GM12878 (cell line): ENCODE data around the gene PROC. TPM values are rescaled to one million over a fixed set of nuclear protein-coding genes. Genes with fewer than 3 reads are reported as not detected.

Experiments used
- ATAC-seq: fragments of 200-7000 bp; cut with Tn5 transposase; 3 replicates; pipeline ENCODE4 v1.9.1; 2020; ENCODE audit warnings: mild to moderate bottlenecking, moderate library complexity
- BruUV-seq: library from RNA; stranded (reverse); fragments of 400-500 nt; replicated peaks from 2 replicates; lab custom pipeline; 2021; lab: Mats Ljungman, UMichigan
- CTCF ChIA-PET: fragments of 300-600 bp; sonication (Branson Sonifier 250); formaldehyde crosslinking; extraction: SDS; loops from one replicate; lab custom pipeline; 2021; ENCODE audit warnings: inconsistent platforms; lab: Yijun Ruan, JAX
- POLR2A ChIA-PET: fragments of 350-600 bp; formaldehyde crosslinking; extraction: SDS; loops from one replicate; lab custom pipeline; 2021; ENCODE audit warnings: inconsistent platforms; lab: Charles Lee
- RAD21 ChIA-PET: fragments of 300-600 bp; sonication (Branson Sonifier 250); formaldehyde crosslinking; loops from one replicate; lab custom pipeline; 2023; ENCODE audit warnings: antibody characterized with exemption; ENCODE audit not compliant: unreplicated experiment; lab: Charles Lee
- SMC1A ChIA-PET: fragments of 300-600 bp; sonication (Branson Sonifier 250); formaldehyde crosslinking; loops from one replicate; lab custom pipeline; 2023; ENCODE audit not compliant: unreplicated experiment, uncharacterized antibody; lab: Charles Lee
- DNase-seq: peaks from one replicate; pipeline ENCODE4 v3.0.0-alpha.2; 2011; ENCODE audit warnings: low read depth, low spot score
- FAIRE-seq: peaks from 3 replicates; lab custom pipeline; 2011; peaks lifted over from hg19 to GRCh38; lab: Jason Lieb, UNC
- H2AFZ ChIP-seq: 2 replicates; pipeline ENCODE4 v1.6.0; 2011; ENCODE audit warnings: low read depth, low read length, control low read depth; ENCODE audit not compliant: control insufficient read depth
- H3K27ac ChIP-seq: 2 replicates; pipeline ENCODE4 v1.5.1; 2011; ENCODE audit warnings: control low read depth; ENCODE audit not compliant: control insufficient read depth, insufficient read depth
- H3K27me3 ChIP-seq, 2 experiments: replicated peaks in 1 of 2; 2 replicates each; pipeline versions ENCODE4 v1.6.0 to v1.6.1; 2011; ENCODE audit warnings: low read length in 1 of 2; ENCODE audit not compliant: control insufficient read depth in 2 of 2, insufficient read depth in 2 of 2
- H3K36me3 ChIP-seq, 2 experiments: 2 replicates each; pipeline ENCODE4 v1.5.1; 2011; ENCODE audit warnings: low read length in 1 of 2; ENCODE audit not compliant: control insufficient read depth in 2 of 2, insufficient read depth in 2 of 2
- H3K4me1 ChIP-seq: 2 replicates; pipeline ENCODE4 v1.6.1; 2011; ENCODE audit warnings: mild to moderate bottlenecking, low read length, moderate library complexity, mixed read lengths; ENCODE audit not compliant: control insufficient read depth, insufficient read depth
- H3K4me2 ChIP-seq: 2 replicates; pipeline ENCODE4 v1.6.0; 2011; ENCODE audit warnings: control low read depth; ENCODE audit not compliant: control insufficient read depth, insufficient read depth
- H3K4me3 ChIP-seq: fragments of 200-600 bp; sonication (generic); 2 replicates; pipeline ENCODE4 v1.5.1; 2016
- H3K79me2 ChIP-seq: 2 replicates; pipeline ENCODE4 v1.6.0; 2011; ENCODE audit warnings: low read length; ENCODE audit not compliant: control insufficient read depth, insufficient read depth
- H3K9ac ChIP-seq: 2 replicates; pipeline ENCODE4 v1.8.0; 2011; ENCODE audit warnings: low read length, control low read depth, mixed read lengths; ENCODE audit not compliant: control insufficient read depth, insufficient read depth
- H3K9me3 ChIP-seq: replicated peaks from 3 replicates; pipeline ENCODE4 v1.5.1; 2011; ENCODE audit warnings: mild to moderate bottlenecking, low read length; ENCODE audit not compliant: control insufficient read depth, insufficient read depth
- H4K20me1 ChIP-seq: 2 replicates; pipeline ENCODE4 v1.6.0; 2011; ENCODE audit not compliant: control insufficient read depth, insufficient read depth
- CHD1 ChIP-seq: IDR thresholded peaks from 2 replicates; pipeline ENCODE4 v1.6.1; 2012; ENCODE audit warnings: low read depth, low read length, improper control_type of control experiment
- DPF2 ChIP-seq: fragments of 450-650 bp; IDR thresholded peaks from 2 replicates; pipeline ENCODE4 v1.6.1; 2017; ENCODE audit warnings: mild to moderate bottlenecking
- ETV6 ChIP-seq, 2 experiments: fragments of 450-650 bp in 1 of 2; IDR thresholded peaks in 1 of 2; conservative IDR thresholded peaks in 1 of 2; 2 replicates each; pipeline ENCODE4 v1.6.1; 2014; ENCODE audit warnings: antibody characterized with exemption in 1 of 2, borderline replicate concordance in 1 of 2, low read depth in 1 of 2, mild to moderate bottlenecking in 1 of 2, moderate library complexity in 1 of 2
- FOXK2 ChIP-seq: fragments of 450-650 bp; IDR thresholded peaks from 2 replicates; pipeline ENCODE4 v1.6.1; 2017; ENCODE audit warnings: mild to moderate bottlenecking, moderate library complexity
- JUNB ChIP-seq: IDR thresholded peaks from 2 replicates; pipeline ENCODE4 v1.6.1; 2016; ENCODE audit warnings: antibody characterized with exemption, mild to moderate bottlenecking
- NFIC ChIP-seq: IDR thresholded peaks from 2 replicates; pipeline ENCODE4 v1.6.1; 2012; ENCODE audit warnings: low read depth, mild to moderate bottlenecking, inconsistent platforms, low read length, moderate library complexity
- NFXL1 ChIP-seq: fragments of 450-650 bp; IDR thresholded peaks from 2 replicates; pipeline ENCODE4 v1.6.1; 2017; ENCODE audit warnings: antibody characterized with exemption, mild to moderate bottlenecking, borderline replicate concordance
- NR2C2 ChIP-seq: IDR thresholded peaks from 2 replicates; pipeline ENCODE4 v1.6.1; 2011; ENCODE audit warnings: borderline replicate concordance, low read depth; ENCODE audit not compliant: control insufficient read depth, insufficient read length
- RAD21 ChIP-seq: IDR thresholded peaks from 2 replicates; pipeline ENCODE4 v1.6.1; 2011; ENCODE audit warnings: mild to moderate bottlenecking, low read depth, low read length, moderate library complexity; ENCODE audit not compliant: insufficient read depth
- RB1 ChIP-seq: fragments of 450-650 bp; formaldehyde crosslinking; IDR thresholded peaks from 2 replicates; pipeline ENCODE4 v1.6.1; 2017; ENCODE audit warnings: mild to moderate bottlenecking, borderline replicate concordance
- RCOR1 ChIP-seq: conservative IDR thresholded peaks from 2 replicates; pipeline ENCODE4 v1.6.1; 2012; ENCODE audit warnings: low read depth, low read length, improper control_type of control experiment
- SMC3 ChIP-seq: IDR thresholded peaks from 2 replicates; pipeline ENCODE4 v1.6.1; 2011; ENCODE audit warnings: low read length, improper control_type of control experiment, borderline replicate concordance
- TCF3 ChIP-seq: IDR thresholded peaks from 2 replicates; pipeline ENCODE4 v1.6.1; 2012; ENCODE audit warnings: low read depth, mild to moderate bottlenecking, low read length, borderline replicate concordance; ENCODE audit not compliant: insufficient read depth
- YY1 ChIP-seq: IDR thresholded peaks from 2 replicates; pipeline ENCODE4 v1.6.1; 2011; ENCODE audit warnings: low read depth, mild to moderate bottlenecking, low read length
- ZBED1 ChIP-seq: IDR thresholded peaks from 2 replicates; pipeline ENCODE4 v1.6.1; 2016; ENCODE audit warnings: borderline replicate concordance
- ZNF274 ChIP-seq: IDR thresholded peaks from one replicate; pipeline ENCODE4 v1.8.0; 2011; ENCODE audit not compliant: insufficient read length, insufficient read depth
- ZNF622 ChIP-seq: fragments of 450-650 bp; IDR thresholded peaks from 2 replicates; pipeline ENCODE4 v1.6.1; 2017; ENCODE audit warnings: mild to moderate bottlenecking, inconsistent platforms
- WGBS: methylation state at CpG from one replicate; pipeline ENCODE4 v1.1.6; 2016; ENCODE audit warnings: low lambda C conversion rate; ENCODE audit not compliant: insufficient replicate concordance, insufficient coverage; ENCODE audit errors: missing lambda C conversion rate; 5-methylcytosine and 5-hydroxymethylcytosine counted together
- in situ Hi-C: fragments of 300-500 bp; cut with MboI; formaldehyde crosslinking; loops from 9 replicates; pipeline ENCODE4 v1.14.3; 2018; ENCODE audit warnings: mixed read lengths
- intact Hi-C: fragments of 100-400 bp; cut with micrococcal nuclease; formaldehyde crosslinking; loops from one replicate; pipeline ENCODE4 v1.14.2; 2022; ENCODE audit not compliant: unreplicated experiment
- polyA plus RNA-seq, 11 experiments: library from polyadenylated mRNA; depleted of rRNA in 4 of 11; unstranded in 6 of 11; stranded (reverse) in 5 of 11; fragments of >200 nt; fragmentation: Nextera tagmentation in 4 of 11; fragmentation: Illumina TruSeq in 1 of 11; extraction: Ambion mirVana in 4 of 11; extraction: Trizol in 1 of 11; gene quantifications; 1 replicate in 1 of 11; 2 replicates in 10 of 11; pipeline versions ENCODE4 v1.2.1 to v1.2.3, GENCODE V29; 2011 to 2016; ENCODE audit warnings: inconsistent platforms in 2 of 11, missing spikeins in 2 of 11, low read depth in 1 of 11
- total RNA-seq, 4 experiments: library from RNA; depleted of rRNA in 3 of 4; stranded (reverse); fragments of >200 nt in 3 of 4; fragmentation: Illumina TruSeq in 1 of 4; extraction: Trizol in 1 of 4; gene quantifications; 2 replicates each; pipeline versions ENCODE4 v1.2.1 to v1.2.3, GENCODE V29; 2013 to 2021
- TF ChIP-seq, protein P1 (sequence below), 3 experiments: IDR thresholded peaks in 2 of 3; conservative IDR thresholded peaks in 1 of 3; 2 replicates each; pipeline ENCODE4 v1.5.1; 2011; ENCODE audit warnings: low read depth in 3 of 3, low read length in 3 of 3, mild to moderate bottlenecking in 3 of 3, control low read depth in 2 of 3, moderate library complexity in 2 of 3, inconsistent platforms in 1 of 3, mixed read lengths in 1 of 3; ENCODE audit not compliant: control insufficient read depth in 2 of 3, insufficient read depth in 1 of 3; ENCODE audit errors: extremely low read depth in 1 of 3
- TF ChIP-seq, protein P2 (sequence below): fragments of 450-650 bp; IDR thresholded peaks from 2 replicates; pipeline ENCODE4 v1.6.1; 2016; ENCODE audit warnings: mild to moderate bottlenecking
- TF ChIP-seq, protein P3 (sequence below): fragments of 450-650 bp; IDR thresholded peaks from 2 replicates; pipeline ENCODE4 v1.6.1; 2018; ENCODE audit warnings: borderline replicate concordance, mild to moderate bottlenecking; ENCODE audit not compliant: partially characterized antibody

The PROC gene
- total and polyA plus RNA-seq, 10 of the 15 experiments (the other 5 are each of a cell fraction or from before 2014, with no cell fraction given): not detected

DNA sequence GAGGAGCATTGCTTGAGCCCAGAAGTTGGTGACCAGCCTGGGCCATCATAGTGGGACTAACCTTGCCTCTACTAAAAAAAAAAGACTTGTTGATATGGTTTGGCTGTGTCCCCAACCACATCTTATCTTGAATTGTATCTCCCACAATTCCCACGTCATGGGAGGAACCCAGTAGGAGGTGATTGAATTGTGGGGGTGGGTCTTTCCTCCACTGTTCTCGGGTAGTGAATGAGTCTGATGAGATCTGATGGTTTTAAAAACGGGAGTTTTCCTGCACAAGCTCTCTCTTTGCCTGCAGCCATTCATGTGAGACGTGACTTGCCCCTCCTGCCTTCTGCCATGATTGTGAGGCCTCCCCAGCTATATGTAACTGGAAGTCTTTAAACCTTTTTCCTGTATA lies 47.0 kb downstream of the PROC start:
- POLR2A ChIA-PET: no interaction called here
- ATAC-seq: no peak
- intact Hi-C loops: no loop called here

More for the DNA sequence above, 47.0 kb downstream of the PROC start:
- Histone ChIP-seq H3K79me2 (no peaks in the 10 kb centered on the region), H3K36me3 (peaks cover 0 to 3% of the 10 kb centered on the region in 2 experiments; a peak in 1 of 4 replicates), H2AFZ (no peak overlapping the region), H3K4me1 (no peaks in the 10 kb centered on the region), H3K9me3 (no peaks in the 10 kb centered on the region), H3K4me2 (no peak overlapping the region), H3K27ac (no peak overlapping the region), H3K9ac (no peak overlapping the region), H3K27me3 (no peaks in the 10 kb centered on the region), H3K4me3 (no peak overlapping the region), H4K20me1 (no peaks in the 10 kb centered on the region)
- in situ Hi-C loops: no loop called here
- BruUV-seq: no TSS peak
- 81% methylated on average over 4 of the region's 4 CpGs for WGBS
- ChIA-PET CTCF (interaction anchor here (1.1 to 1.4 kb wide), 2 partner anchors 14 to 268 kb away, joined by 4 to 6 read pairs; no protein-coding TSS in a partner anchor), SMC1A (interaction anchor here (1.5 kb wide), 1 partner anchor 14 kb away, joined by 4 read pairs; no protein-coding TSS in a partner anchor), RAD21 (no interaction called here)
- FAIRE-seq: no peak
- TF ChIP-seq JUNB (no peak), DPF2 (no peak), ETV6 (conservative IDR thresholded peaks at IDR 0.05 in 1 of 2, IDR thresholded peaks at IDR 0.05 in 1 of 2; ENCODE audit: borderline replicate concordance in 1 of 2, low read depth in 1 of 2) (no peak), NFXL1 (no peak), ZNF622 (no peak), RB1 (no peak), TCF3 (no peak), SMC3 (no peak), RCOR1 (no peak), CHD1 (no peak), NR2C2 (no peak), FOXK2 (no peak), ZNF274 (no peak), ZBED1 (no peak), NFIC (no peak), YY1 (no peak), RAD21 (no peak)
- TF ChIP-seq, protein P1, sequence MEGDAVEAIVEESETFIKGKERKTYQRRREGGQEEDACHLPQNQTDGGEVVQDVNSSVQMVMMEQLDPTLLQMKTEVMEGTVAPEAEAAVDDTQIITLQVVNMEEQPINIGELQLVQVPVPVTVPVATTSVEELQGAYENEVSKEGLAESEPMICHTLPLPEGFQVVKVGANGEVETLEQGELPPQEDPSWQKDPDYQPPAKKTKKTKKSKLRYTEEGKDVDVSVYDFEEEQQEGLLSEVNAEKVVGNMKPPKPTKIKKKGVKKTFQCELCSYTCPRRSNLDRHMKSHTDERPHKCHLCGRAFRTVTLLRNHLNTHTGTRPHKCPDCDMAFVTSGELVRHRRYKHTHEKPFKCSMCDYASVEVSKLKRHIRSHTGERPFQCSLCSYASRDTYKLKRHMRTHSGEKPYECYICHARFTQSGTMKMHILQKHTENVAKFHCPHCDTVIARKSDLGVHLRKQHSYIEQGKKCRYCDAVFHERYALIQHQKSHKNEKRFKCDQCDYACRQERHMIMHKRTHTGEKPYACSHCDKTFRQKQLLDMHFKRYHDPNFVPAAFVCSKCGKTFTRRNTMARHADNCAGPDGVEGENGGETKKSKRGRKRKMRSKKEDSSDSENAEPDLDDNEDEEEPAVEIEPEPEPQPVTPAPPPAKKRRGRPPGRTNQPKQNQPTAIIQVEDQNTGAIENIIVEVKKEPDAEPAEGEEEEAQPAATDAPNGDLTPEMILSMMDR (IDR thresholded peaks at IDR 0.05 in 2 of 3, conservative IDR thresholded peaks at IDR 0.05 in 1 of 3; ENCODE audit: control insufficient read depth in 2 of 3, extremely low read depth in 1 of 3, insufficient read depth in 1 of 3, low read depth in 3 of 3, low read length in 3 of 3): no peak
- TF ChIP-seq, protein P2, sequence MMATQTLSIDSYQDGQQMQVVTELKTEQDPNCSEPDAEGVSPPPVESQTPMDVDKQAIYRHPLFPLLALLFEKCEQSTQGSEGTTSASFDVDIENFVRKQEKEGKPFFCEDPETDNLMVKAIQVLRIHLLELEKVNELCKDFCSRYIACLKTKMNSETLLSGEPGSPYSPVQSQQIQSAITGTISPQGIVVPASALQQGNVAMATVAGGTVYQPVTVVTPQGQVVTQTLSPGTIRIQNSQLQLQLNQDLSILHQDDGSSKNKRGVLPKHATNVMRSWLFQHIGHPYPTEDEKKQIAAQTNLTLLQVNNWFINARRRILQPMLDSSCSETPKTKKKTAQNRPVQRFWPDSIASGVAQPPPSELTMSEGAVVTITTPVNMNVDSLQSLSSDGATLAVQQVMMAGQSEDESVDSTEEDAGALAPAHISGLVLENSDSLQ: no peak
- TF ChIP-seq, protein P3, sequence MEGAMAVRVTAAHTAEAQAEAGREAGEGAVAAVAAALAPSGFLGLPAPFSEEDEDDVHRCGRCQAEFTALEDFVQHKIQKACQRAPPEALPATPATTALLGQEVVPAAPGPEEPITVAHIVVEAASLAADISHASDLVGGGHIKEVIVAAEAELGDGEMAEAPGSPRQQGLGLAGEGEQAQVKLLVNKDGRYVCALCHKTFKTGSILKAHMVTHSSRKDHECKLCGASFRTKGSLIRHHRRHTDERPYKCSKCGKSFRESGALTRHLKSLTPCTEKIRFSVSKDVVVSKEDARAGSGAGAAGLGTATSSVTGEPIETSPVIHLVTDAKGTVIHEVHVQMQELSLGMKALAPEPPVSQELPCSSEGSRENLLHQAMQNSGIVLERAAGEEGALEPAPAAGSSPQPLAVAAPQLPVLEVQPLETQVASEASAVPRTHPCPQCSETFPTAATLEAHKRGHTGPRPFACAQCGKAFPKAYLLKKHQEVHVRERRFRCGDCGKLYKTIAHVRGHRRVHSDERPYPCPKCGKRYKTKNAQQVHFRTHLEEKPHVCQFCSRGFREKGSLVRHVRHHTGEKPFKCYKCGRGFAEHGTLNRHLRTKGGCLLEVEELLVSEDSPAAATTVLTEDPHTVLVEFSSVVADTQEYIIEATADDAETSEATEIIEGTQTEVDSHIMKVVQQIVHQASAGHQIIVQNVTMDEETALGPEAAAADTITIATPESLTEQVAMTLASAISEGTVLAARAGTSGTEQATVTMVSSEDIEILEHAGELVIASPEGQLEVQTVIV: no peak
- DNase-seq: no peak
